T47D (cell line): ENCODE measurements around the gene BTBD18.
A peak's percentile ranks its signal among the peaks of the same experiment; 100 is the strongest.

Experiments
- DNase-seq, 2 experiments: peaks; one replicate each; pipeline versions ENCODE4 v3.0.0 to v3.0.0-alpha.2; 2011 to 2012; ENCODE audit warnings: low read depth in 1 of 2, low spot score in 1 of 2
- JUND ChIP-seq: IDR thresholded peaks from 2 replicates; pipeline ENCODE4 v1.6.1; 2012; ENCODE audit warnings: low read depth
- in situ Hi-C: cut with HindIII; loops from 2 replicates; pipeline ENCODE4 v1.10.0; 2016; ENCODE audit warnings: low sequenced_read_pairs, low pct_unique_long_range_greater_than_20kb

BTBD18 gene

GRCh38 chr11:57764972-57765371, 13.4 kb upstream of the BTBD18 start:
- TF ChIP-seq JUND, result no peak
- in situ Hi-C loops, result no loop called here
- DNase-seq, result peak in 1 of 2 experiments; percentile 42

GRCh38 chr11:57764566-57764965, 12.9 kb upstream of the BTBD18 start:
- in situ Hi-C loops, result no loop called here
- no peak for TF ChIP-seq JUND
- no peak for DNase-seq

DNA sequence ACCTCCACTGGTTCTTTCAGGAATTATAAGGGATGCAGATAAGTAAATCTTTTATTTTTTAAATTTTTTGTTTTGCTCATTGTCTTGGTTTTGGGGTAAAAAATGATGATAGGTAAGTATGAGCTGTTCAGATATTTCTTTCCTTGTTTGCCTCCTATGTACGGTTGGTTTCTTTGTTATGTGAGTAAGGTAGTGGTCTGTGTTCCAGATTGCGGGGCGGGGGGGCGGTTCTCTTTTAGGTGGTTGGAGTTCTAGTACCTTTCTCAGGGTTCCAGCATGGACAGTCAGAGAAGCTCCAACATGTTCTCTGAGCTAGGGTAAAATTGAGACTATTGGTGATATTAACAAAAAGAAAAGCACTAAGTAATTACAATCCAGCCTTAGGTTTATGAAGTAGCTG, 12.4 kb upstream of the BTBD18 start:
- DNase-seq, result no peak
- in situ Hi-C loops, result no loop called here
- TF ChIP-seq JUND, result no peak

DNA sequence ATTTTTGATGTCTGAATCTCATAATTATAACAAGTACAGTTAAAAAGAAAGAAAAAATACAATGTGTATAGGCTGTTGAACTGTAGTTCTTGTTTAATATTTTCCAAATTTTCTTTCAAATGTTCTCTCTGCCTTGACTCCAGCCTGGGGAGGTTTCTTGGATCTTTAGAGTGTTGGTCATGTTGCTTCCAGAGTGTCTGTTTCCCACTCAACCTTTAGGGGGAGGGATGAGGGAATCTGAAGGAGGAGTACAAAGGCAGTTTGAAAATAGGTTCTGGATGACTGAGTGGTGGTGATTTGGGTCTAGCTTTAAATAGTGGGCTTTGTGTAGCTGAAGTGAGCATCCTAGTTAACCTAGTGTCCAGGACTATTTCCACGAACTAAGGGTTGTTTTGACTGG, 11.9 kb upstream of the BTBD18 start:
- in situ Hi-C loops, result no loop called here
- peak in 1 of 2 experiments; percentile 68 for DNase-seq
- no peak for TF ChIP-seq JUND

DNA sequence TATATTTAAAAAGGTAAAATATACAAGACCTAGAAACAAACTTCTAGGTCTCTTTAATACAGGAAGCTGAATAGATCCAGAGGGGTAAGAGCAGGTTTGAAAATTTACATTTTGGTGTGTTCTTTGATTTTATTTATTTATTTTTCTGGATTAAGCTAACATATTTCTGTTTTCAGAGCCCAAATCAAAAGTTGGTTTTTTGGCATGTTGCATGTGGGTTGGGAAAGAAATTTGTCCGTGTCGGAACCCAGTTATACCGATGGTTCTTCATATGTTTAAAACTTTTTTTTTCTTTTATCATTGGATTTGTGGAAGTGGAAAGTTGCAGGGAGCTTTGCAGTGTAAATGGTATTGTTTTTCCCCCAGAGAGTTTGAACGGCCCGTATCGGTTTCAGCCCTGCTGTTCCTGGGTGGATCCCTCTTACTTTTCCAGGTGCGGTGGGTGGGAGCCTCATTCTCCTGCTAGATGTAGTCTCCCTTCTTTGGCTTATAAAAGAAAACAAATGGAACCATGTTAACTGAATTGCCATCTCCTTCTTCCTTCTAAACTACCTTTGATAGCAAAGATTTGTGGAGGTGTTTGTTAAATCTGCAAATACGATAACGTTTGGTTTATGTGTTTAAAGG, 10.7 kb upstream of the BTBD18 start:
- in situ Hi-C loops, result no loop called here
- no peak for DNase-seq
- no peak for TF ChIP-seq JUND

DNA sequence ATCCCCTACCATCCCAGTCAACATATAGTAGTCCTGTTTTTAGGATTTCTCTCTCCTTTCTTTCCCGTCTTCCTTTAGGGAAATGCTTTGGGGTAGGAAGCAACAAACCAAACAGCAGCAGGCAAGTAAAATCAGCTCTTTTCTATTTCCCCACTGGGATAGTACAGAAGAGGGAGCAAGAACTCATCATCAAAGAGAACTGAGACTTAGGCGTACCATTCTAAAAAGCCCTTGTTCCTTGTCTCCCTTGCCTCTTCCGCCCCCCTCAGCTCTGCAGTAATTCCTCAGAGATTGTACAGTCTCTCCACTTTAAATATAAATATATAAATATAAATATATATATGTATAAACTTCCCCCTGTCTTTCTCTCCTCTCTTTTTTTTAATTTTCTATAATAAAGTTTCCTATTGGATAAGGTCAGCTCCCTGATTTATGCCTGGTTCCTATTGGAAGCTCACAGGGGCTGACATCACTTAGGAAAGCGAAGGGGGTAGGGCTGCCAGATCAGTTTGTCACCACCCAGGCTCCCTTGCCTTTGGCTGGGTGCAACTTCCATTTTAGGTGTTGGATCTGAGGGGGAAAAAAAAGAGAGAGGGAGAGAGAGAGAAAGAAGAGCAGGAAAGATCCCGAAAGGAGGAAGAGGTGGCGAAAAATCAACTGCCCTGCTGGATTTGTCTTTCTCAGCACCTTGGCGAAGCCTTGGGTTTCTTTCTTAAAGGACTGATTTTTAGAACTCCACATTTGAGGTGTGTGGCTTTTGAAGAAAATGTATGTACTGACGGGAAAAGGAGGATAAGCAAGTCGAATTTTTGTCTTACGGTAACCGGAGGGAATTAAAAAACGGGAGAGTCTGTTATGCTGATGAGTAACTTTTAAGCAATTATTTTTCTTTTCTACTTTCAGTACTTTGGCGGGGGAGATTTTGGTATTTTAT, 9.9 kb upstream of the BTBD18 start, which contains the start of gene CTNND1:
TSS of gene CTNND1 (plus strand) at position 502 of the 934 bp plus-strand sequence. CDS start 29,677 bp downstream, outside the sequence.
- in situ Hi-C loops, result no loop called here

DNA sequence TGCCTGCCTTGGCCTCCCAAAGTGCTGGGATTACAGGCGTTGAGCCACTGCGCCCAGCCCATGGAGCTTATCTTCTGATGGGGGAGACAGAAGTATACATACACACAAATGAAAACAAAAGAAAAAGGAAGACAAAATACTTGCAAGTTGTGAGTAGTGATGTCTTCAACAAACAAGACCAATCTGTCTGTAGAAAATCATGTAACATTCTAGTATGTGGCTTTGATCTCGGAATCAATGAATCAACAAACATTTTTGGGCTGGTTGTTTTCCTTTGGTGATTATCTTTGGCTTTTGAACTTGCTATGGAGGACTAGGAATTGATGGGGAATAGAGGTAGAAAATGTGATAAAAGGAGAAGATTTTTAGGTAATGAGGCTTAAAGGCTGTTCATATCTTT, 6.6 kb upstream of the BTBD18 start:
- in situ Hi-C loops, result no loop called here
- no peak for DNase-seq
- TF ChIP-seq JUND, result no peak

More for the DNA sequence above, 9.9 kb upstream of the BTBD18 start, which contains the start of gene CTNND1:
- DNase-seq, result peak; percentile 95 to 99
- no peak; the same call in 1 of the 2 replicates for TF ChIP-seq JUND

GRCh38 chr11:57752954-57753353, 1.3 kb upstream of the BTBD18 start:
- in situ Hi-C loops, result no loop called here
- TF ChIP-seq JUND, result no peak
- DNase-seq, result no peak

GRCh38 chr11:57751176-57751575, 443 bp downstream of the BTBD18 start:
- no peak for TF ChIP-seq JUND
- in situ Hi-C loops, result no loop called here
- no peak for DNase-seq

DNA sequence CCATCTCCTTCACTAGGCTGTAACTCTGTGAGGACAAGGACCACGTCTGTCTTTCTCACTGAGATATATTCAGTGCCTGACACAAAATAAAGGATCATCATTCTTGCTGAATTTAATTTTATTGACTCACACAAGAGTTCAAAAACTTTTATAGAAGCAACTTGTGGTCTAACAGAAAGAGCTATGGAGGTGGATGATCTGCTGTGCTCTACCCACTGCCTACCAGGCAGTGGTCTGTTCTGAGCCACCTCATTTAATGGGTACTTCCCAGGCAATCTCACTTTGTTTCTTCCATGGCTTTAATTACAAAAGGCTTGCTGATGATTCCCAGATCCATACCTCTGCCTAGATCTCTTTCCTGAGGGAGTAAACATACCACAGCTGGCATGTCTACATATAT, 4.7 kb downstream of the BTBD18 start:
- in situ Hi-C loops, result no loop called here
- no peak for TF ChIP-seq JUND
- DNase-seq, result no peak

DNA sequence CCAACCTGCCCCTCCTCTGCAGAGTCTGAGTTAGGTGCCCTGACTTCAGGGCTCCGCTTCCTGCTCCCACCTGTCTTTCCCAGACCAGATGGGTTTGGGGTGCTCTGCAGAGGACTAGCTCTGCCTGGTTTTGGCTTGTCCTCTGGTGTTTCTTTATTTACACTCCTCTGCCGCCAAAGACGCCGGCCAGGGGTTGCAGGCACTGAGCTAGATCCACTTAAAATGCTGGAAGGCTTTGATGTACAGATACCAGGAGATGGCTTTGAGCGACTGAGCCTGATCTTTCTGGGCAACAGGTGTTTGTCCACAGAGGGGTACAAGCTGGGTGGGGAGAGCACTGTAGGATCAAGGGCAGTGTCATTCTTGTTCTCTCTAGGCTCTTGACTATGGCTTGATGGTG, 6.4 kb downstream of the BTBD18 start:
- in situ Hi-C loops, result no loop called here
- DNase-seq, result no peak
- TF ChIP-seq JUND, result no peak

DNA sequence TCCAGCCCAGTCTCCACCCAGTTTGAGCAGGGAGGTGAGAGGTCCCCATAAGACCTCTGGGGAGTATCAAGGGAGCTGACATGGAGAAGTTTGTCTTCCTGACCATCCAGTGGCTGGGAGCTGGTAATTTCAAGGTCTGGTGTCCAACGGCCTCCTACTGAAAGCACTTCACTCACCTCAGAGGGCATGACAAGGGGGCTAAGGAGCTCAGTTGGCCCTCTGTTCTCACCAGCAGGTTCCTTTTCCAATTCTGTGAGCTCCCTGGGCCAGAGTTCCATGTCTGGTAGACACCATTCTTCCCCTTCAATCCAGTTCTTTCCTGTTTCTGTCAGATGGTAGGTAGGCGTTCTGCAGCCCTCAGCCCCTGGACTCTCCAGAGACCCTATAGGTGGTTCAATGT, 7.3 kb downstream of the BTBD18 start:
- TF ChIP-seq JUND, result no peak
- in situ Hi-C loops, result no loop called here
- no peak for DNase-seq

DNA sequence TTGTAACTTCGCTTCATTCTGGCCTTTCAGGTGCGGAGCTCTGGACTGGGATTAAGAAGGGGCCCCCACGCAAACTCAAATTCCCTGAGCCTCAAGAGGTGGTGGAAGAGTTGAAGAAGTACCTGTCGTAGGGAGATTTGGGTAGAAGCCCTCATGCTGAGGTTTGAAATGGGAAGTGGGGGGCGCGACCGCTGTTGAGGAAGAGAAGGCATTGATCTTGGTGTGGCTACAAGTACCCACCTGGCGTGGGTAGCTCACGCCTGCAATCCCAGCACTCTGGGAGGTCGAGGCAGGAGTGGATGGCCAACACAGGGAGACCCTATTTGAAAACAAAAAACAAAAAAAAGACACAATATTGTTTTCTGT, 9.5 kb downstream of the BTBD18 start:
- no peak for TF ChIP-seq JUND
- DNase-seq, result no peak
- in situ Hi-C loops, result no loop called here
